Measurements from ENCODE around the gene CD47. TPM values are rescaled to one million over a fixed set of nuclear protein-coding genes. Genes with fewer than 3 reads are reported as not detected.

Gene CD47
- total and polyA plus RNA-seq, 2 donors from 2014 or later: 61.7 to 104 TPM

- FAIRE-seq: no peak
Measured at GRCh38 chr3:108113975-108114374, 23.1 kb upstream of the CD47 start.

GRCh38 chr3:108110934-108111333 is 20.1 kb upstream of the CD47 start:
- TF ChIP-seq CTCF (IDR thresholded peaks at IDR 0.05; ENCODE audit: borderline replicate concordance, extremely low read depth, insufficient read depth): no peak
- FAIRE-seq (no peak), DNase-seq (no peak)
- Histone ChIP-seq H3K9ac (ENCODE audit: low read length in 3 of 3) (no peak overlapping the region), H3K4me3 (ENCODE audit: low read length in 3 of 3) (no peak overlapping the region), H3K4me1 (ENCODE audit: control insufficient read depth in 2 of 3, insufficient read depth in 2 of 3, low read depth in 1 of 3, low read length in 3 of 3) (peaks cover 0 to 2% (median 0%) of the 10 kb centered on the region in 3 donors), H3K36me3 (ENCODE audit: control insufficient read depth in 2 of 3, insufficient read depth in 3 of 3, low read length in 3 of 3) (no peaks in the 10 kb centered on the region), H3K27ac (ENCODE audit: low read depth in 2 of 2, low read length in 2 of 2) (no peak overlapping the region), H3K9me3 (ENCODE audit: control insufficient read depth in 2 of 3, insufficient read depth in 1 of 3, low read length in 3 of 3) (no peaks in the 10 kb centered on the region), H3K27me3 (ENCODE audit: control insufficient read depth, insufficient read depth, low read length) (no peaks in the 10 kb centered on the region)
- intact Hi-C loops (cut with DNase I): no loop called here

More at GRCh38 chr3:108113975-108114374, 23.1 kb upstream of the CD47 start:
- Histone ChIP-seq H3K27ac (ENCODE audit: low read depth in 2 of 2, low read length in 2 of 2) (no peak overlapping the region), H3K9ac (ENCODE audit: low read length in 3 of 3) (no peak overlapping the region), H3K4me1 (ENCODE audit: control insufficient read depth in 2 of 3, insufficient read depth in 2 of 3, low read depth in 1 of 3, low read length in 3 of 3) (peaks cover 0 to 2% (median 0%) of the 10 kb centered on the region in 3 donors), H3K4me3 (ENCODE audit: low read length in 3 of 3) (no peak overlapping the region), H3K27me3 (ENCODE audit: control insufficient read depth, insufficient read depth, low read length) (no peaks in the 10 kb centered on the region), H3K36me3 (ENCODE audit: control insufficient read depth in 2 of 3, insufficient read depth in 3 of 3, low read length in 3 of 3) (no peaks in the 10 kb centered on the region), H3K9me3 (ENCODE audit: control insufficient read depth in 2 of 3, insufficient read depth in 1 of 3, low read length in 3 of 3) (no peaks in the 10 kb centered on the region)
- TF ChIP-seq CTCF (IDR thresholded peaks at IDR 0.05; ENCODE audit: borderline replicate concordance, extremely low read depth, insufficient read depth): no peak
- intact Hi-C loops (cut with DNase I): no loop called here
- peak in 1 of 5 donors; percentile 65 for DNase-seq

- no peak for DNase-seq
- intact Hi-C loops (cut with DNase I): no loop called here
Measured at GRCh38 chr3:108108416-108108815, 17.6 kb upstream of the CD47 start.

More at GRCh38 chr3:108108416-108108815, 17.6 kb upstream of the CD47 start:
- Histone ChIP-seq H3K36me3 (ENCODE audit: control insufficient read depth in 2 of 3, insufficient read depth in 3 of 3, low read length in 3 of 3) (no peaks in the 10 kb centered on the region), H3K9me3 (ENCODE audit: control insufficient read depth in 2 of 3, insufficient read depth in 1 of 3, low read length in 3 of 3) (no peaks in the 10 kb centered on the region), H3K4me3 (ENCODE audit: low read length in 3 of 3) (no peak overlapping the region), H3K27ac (ENCODE audit: low read depth in 2 of 2, low read length in 2 of 2) (no peak overlapping the region), H3K4me1 (ENCODE audit: control insufficient read depth in 2 of 3, insufficient read depth in 2 of 3, low read depth in 1 of 3, low read length in 3 of 3) (no peaks in the 10 kb centered on the region), H3K27me3 (ENCODE audit: control insufficient read depth, insufficient read depth, low read length) (no peaks in the 10 kb centered on the region), H3K9ac (ENCODE audit: low read length in 3 of 3) (no peak overlapping the region)
- FAIRE-seq: no peak
- TF ChIP-seq CTCF (IDR thresholded peaks at IDR 0.05; ENCODE audit: borderline replicate concordance, extremely low read depth, insufficient read depth): no peak

Measured in kidney (tissue), 14 donors.